ENCODE results near the gene IQSEC3. TPM values are rescaled to one million over a fixed set of nuclear protein-coding genes. Genes with fewer than 3 reads are reported as not detected.

Gene IQSEC3
- total RNA-seq, 2 experiments from 2014 or later = not detected

- no peaks in the 10 kb centered on the region for H3K79me2 ChIP-seq (ENCODE audit: insufficient read depth, low read depth, low read length)
- H3K9me3 ChIP-seq (ENCODE audit: low read length) = no peaks in the 10 kb centered on the region
- H4K20me1 ChIP-seq (ENCODE audit: insufficient read depth, low read length) = no peaks in the 10 kb centered on the region
- H3K4me3 ChIP-seq (ENCODE audit: low read depth, low read length, poor library complexity, severe bottlenecking) = no peak overlapping the region
- H3K4me2 ChIP-seq (ENCODE audit: low read length) = no peak overlapping the region
- no peaks in the 10 kb centered on the region for H3K36me3 ChIP-seq (ENCODE audit: insufficient read depth, low read length)
- no peak for TF ChIP-seq EZH2phosphoT487 (IDR thresholded peaks at IDR 0.05; ENCODE audit: borderline replicate concordance, low read depth, low read length)
- no peak for TF ChIP-seq CTCF (conservative IDR thresholded peaks at IDR 0.05; ENCODE audit: low read length)
- H3K9me2 ChIP-seq (ENCODE audit: insufficient read depth, low read length) = no peaks in the 10 kb centered on the region
- no peak overlapping the region for H2AFZ ChIP-seq (ENCODE audit: low read length)
- no peak overlapping the region for H3K27ac ChIP-seq (ENCODE audit: low read depth, low read length, poor library complexity, severe bottlenecking)
- POLR2A ChIA-PET = interaction anchor here (0.6 to 0.9 kb wide), 2 partner anchors 11 to 13 kb away, joined by 3 to 4 read pairs; no protein-coding TSS in a partner anchor
- DNase-seq (ENCODE audit: low spot score) = no peak
- peaks cover 31% of the 10 kb centered on the region for H3K4me1 ChIP-seq (ENCODE audit: insufficient read depth, low read length, poor library complexity, severe bottlenecking)
- intact Hi-C loops (cut with micrococcal nuclease; ENCODE audit: unreplicated experiment) = no loop called here
- CTCF ChIA-PET (ENCODE audit: unreplicated experiment) = no interaction called here
- no TSS peak for BruUV-seq (replicated peaks)
Observed at GRCh38 chr12:98924-99352, 32.4 kb downstream of the IQSEC3 start.

- no peak for TF ChIP-seq CTCF (conservative IDR thresholded peaks at IDR 0.05; ENCODE audit: low read length)
- TF ChIP-seq EZH2phosphoT487 (IDR thresholded peaks at IDR 0.05; ENCODE audit: borderline replicate concordance, low read depth, low read length) = no peak
- Histone ChIP-seq H3K36me3 (ENCODE audit: insufficient read depth, low read length) (no peaks in the 10 kb centered on the region), H3K27ac (ENCODE audit: low read depth, low read length, poor library complexity, severe bottlenecking) (no peak overlapping the region), H2AFZ (ENCODE audit: low read length) (no peak overlapping the region), H3K9me3 (ENCODE audit: low read length) (no peaks in the 10 kb centered on the region), H3K4me2 (ENCODE audit: low read length) (no peak overlapping the region), H3K4me3 (ENCODE audit: low read depth, low read length, poor library complexity, severe bottlenecking) (no peak overlapping the region), H4K20me1 (ENCODE audit: insufficient read depth, low read length) (no peaks in the 10 kb centered on the region), H3K9me2 (ENCODE audit: insufficient read depth, low read length) (no peaks in the 10 kb centered on the region), H3K4me1 (ENCODE audit: insufficient read depth, low read length, poor library complexity, severe bottlenecking) (peaks cover 38% of the 10 kb centered on the region), H3K79me2 (ENCODE audit: insufficient read depth, low read depth, low read length) (no peaks in the 10 kb centered on the region)
- no peak for DNase-seq (ENCODE audit: low spot score)
- intact Hi-C loops (cut with micrococcal nuclease; ENCODE audit: unreplicated experiment) = no loop called here
- no TSS peak for BruUV-seq (replicated peaks)
- ChIA-PET CTCF (ENCODE audit: unreplicated experiment) (no interaction called here), POLR2A (no interaction called here)
Observed at GRCh38 chr12:99605-100004, 33.0 kb downstream of the IQSEC3 start.

GRCh38 chr12:101969-102878 lies 35.7 kb downstream of the IQSEC3 start:
- H4K20me1 ChIP-seq (ENCODE audit: insufficient read depth, low read length) = no peaks in the 10 kb centered on the region
- H3K4me1 ChIP-seq (ENCODE audit: insufficient read depth, low read length, poor library complexity, severe bottlenecking) = peaks cover 60% of the 10 kb centered on the region
- no TSS peak for BruUV-seq (replicated peaks)
- no peak overlapping the region for H3K4me2 ChIP-seq (ENCODE audit: low read length)
- TF ChIP-seq EZH2phosphoT487 (IDR thresholded peaks at IDR 0.05; ENCODE audit: borderline replicate concordance, low read depth, low read length) (no peak), CTCF (conservative IDR thresholded peaks at IDR 0.05; ENCODE audit: low read length) (no peak)
- intact Hi-C loops (cut with micrococcal nuclease; ENCODE audit: unreplicated experiment) = no loop called here
- H3K27ac ChIP-seq (ENCODE audit: low read depth, low read length, poor library complexity, severe bottlenecking) = peak overlapping the region; percentile 22
- peak; percentile 25 for DNase-seq (ENCODE audit: low spot score)
- no peaks in the 10 kb centered on the region for H3K79me2 ChIP-seq (ENCODE audit: insufficient read depth, low read depth, low read length)
- POLR2A ChIA-PET = interaction anchor here (0.6 kb wide), 1 partner anchor 1056 kb away, joined by 3 read pairs; no protein-coding TSS in a partner anchor
- CTCF ChIA-PET (ENCODE audit: unreplicated experiment) = no interaction called here
- H3K9me3 ChIP-seq (ENCODE audit: low read length) = no peaks in the 10 kb centered on the region
- H3K36me3 ChIP-seq (ENCODE audit: insufficient read depth, low read length) = no peaks in the 10 kb centered on the region
- no peak overlapping the region for H2AFZ ChIP-seq (ENCODE audit: low read length)
- no peak overlapping the region for H3K4me3 ChIP-seq (ENCODE audit: low read depth, low read length, poor library complexity, severe bottlenecking)
- no peaks in the 10 kb centered on the region for H3K9me2 ChIP-seq (ENCODE audit: insufficient read depth, low read length)

Data from OCI-LY7 (cell line).